A549 (cell line): Measurements from ENCODE around the gene BOD1L1. TPM values are rescaled to one million over a fixed set of nuclear protein-coding genes. Genes with fewer than 3 reads are reported as not detected.

Source experiments
- ATAC-seq, 2 experiments: fragments of 200-7000 bp in 1 of 2; fragments of >200 bp in 1 of 2; cut with Nextera tagmentation in 1 of 2; cut with Tn5 transposase in 1 of 2; 3 replicates each; pipeline versions ENCODE4 v1.8.0 to v1.9.1; 2018 to 2020; ENCODE audit warnings: mild to moderate bottlenecking in 1 of 2, moderate library complexity in 1 of 2
- CTCF ChIA-PET: fragments of 300-600 bp; sonication (Branson Sonifier 250); formaldehyde crosslinking; extraction: SDS; loops from one replicate; lab custom pipeline; 2021; ENCODE audit warnings: antibody characterized with exemption, inconsistent platforms; lab: Yijun Ruan, JAX
- POLR2A ChIA-PET: fragments of 350-600 bp; formaldehyde crosslinking; extraction: SDS; loops from one replicate; lab custom pipeline; 2021; ENCODE audit warnings: antibody characterized with exemption, inconsistent platforms; lab: Yijun Ruan, JAX
- DNase-seq, 2 experiments: peaks; one replicate each; pipeline versions ENCODE4 v3.0.0 to v3.0.0-alpha.2; 2011 to 2016; ENCODE audit warnings: low read depth in 1 of 2, low spot score in 1 of 2
- FAIRE-seq: peaks from 2 replicates; lab custom pipeline; 2011; peaks lifted over from hg19 to GRCh38; lab: Jason Lieb, UNC
- H3K27ac ChIP-seq, 2 experiments: fragments of >200 bp; sonication (Bioruptor Twin); formaldehyde crosslinking; 3 replicates each; pipeline ENCODE4 v1.5.1; 2016 to 2017
- H3K4me1 ChIP-seq: fragments of >200 bp; sonication (Bioruptor Twin); formaldehyde crosslinking; 3 replicates; pipeline ENCODE4 v1.6.1; 2016
- H3K4me2 ChIP-seq: fragments of >200 bp; sonication (Bioruptor Twin); formaldehyde crosslinking; 3 replicates; pipeline ENCODE4 v1.6.1; 2016
- H3K4me3 ChIP-seq: fragments of >200 bp; sonication (Bioruptor Twin); formaldehyde crosslinking; 3 replicates; pipeline ENCODE4 v1.5.1; 2016
- H3K9me3 ChIP-seq: fragments of >200 bp; sonication (Bioruptor Twin); formaldehyde crosslinking; 3 replicates; pipeline ENCODE4 v1.6.1; 2016
- BHLHE40 ChIP-seq: IDR thresholded peaks from 2 replicates; pipeline ENCODE4 v1.6.1; 2012; ENCODE audit warnings: low read depth, low read length, inconsistent platforms
- CBX2 ChIP-seq: fragments of 200-600 bp; sonication (generic); IDR thresholded peaks from 2 replicates; pipeline ENCODE4 v1.6.1; 2016; ENCODE audit warnings: low read depth, mild to moderate bottlenecking, borderline replicate concordance
- CBX8 ChIP-seq: fragments of 200-600 bp; sonication (generic); IDR thresholded peaks from 2 replicates; pipeline ENCODE4 v1.6.1; 2016
- CEBPB ChIP-seq, 2 experiments: fragments of >200 bp in 1 of 2; sonication (Bioruptor Twin) in 1 of 2; formaldehyde crosslinking in 1 of 2; IDR thresholded peaks; 2 replicates each; pipeline ENCODE4 v1.6.1; 2012 to 2016
- CHD4 ChIP-seq: fragments of 200-600 bp; sonication (generic); IDR thresholded peaks from 2 replicates; pipeline ENCODE4 v1.6.1; 2016; ENCODE audit warnings: antibody characterized with exemption, mild to moderate bottlenecking, borderline replicate concordance
- EHF ChIP-seq: fragments of 250-450 bp; sonication (Bioruptor Pico); IDR thresholded peaks from 2 replicates; pipeline ENCODE4 v1.5.0; 2020; ENCODE audit warnings: mild to moderate bottlenecking
- EP300 ChIP-seq, 2 experiments: fragments of >200 bp; sonication (Bioruptor Twin); formaldehyde crosslinking; IDR thresholded peaks; 2 replicates in 1 of 2; 3 replicates in 1 of 2; pipeline ENCODE4 v1.6.1; 2016 to 2017
- ESRRA ChIP-seq: fragments of 150-350 bp; IDR thresholded peaks from 2 replicates; pipeline ENCODE4 v1.6.1; 2014; ENCODE audit warnings: mild to moderate bottlenecking, low read length, borderline replicate concordance
- FOSL2 ChIP-seq, 2 experiments: fragments of 450-650 bp in 1 of 2; fragments of >200 bp in 1 of 2; sonication (Bioruptor Twin) in 1 of 2; formaldehyde crosslinking; IDR thresholded peaks; 2 replicates each; pipeline versions ENCODE4 v1.5.0 to v1.6.1; 2016 to 2020; ENCODE audit warnings: mild to moderate bottlenecking in 1 of 2, moderate library complexity in 1 of 2
- FOXS1 ChIP-seq: fragments of 250-450 bp; sonication (Bioruptor Pico); IDR thresholded peaks from 2 replicates; pipeline ENCODE4 v1.5.0; 2020; ENCODE audit warnings: mild to moderate bottlenecking, moderate library complexity
- HEYL ChIP-seq: fragments of 250-450 bp; sonication (Bioruptor Pico); IDR thresholded peaks from 2 replicates; pipeline ENCODE4 v1.8.0; 2021; ENCODE audit warnings: mild to moderate bottlenecking, moderate library complexity
- HOXB13 ChIP-seq: fragments of 250-450 bp; sonication (Bioruptor Pico); IDR thresholded peaks from 2 replicates; pipeline ENCODE4 v1.5.0; 2020; ENCODE audit warnings: low read depth, mild to moderate bottlenecking, moderate library complexity
- JUNB ChIP-seq: fragments of >200 bp; sonication (Bioruptor Twin); formaldehyde crosslinking; IDR thresholded peaks from 2 replicates; pipeline ENCODE4 v1.6.1; 2016
- MAFK ChIP-seq: fragments of 450-650 bp; IDR thresholded peaks from 2 replicates; pipeline ENCODE4 v1.6.1; 2014; ENCODE audit not compliant: partially characterized antibody
- MAZ ChIP-seq: fragments of 150-350 bp; IDR thresholded peaks from 2 replicates; pipeline ENCODE4 v1.6.1; 2014; ENCODE audit warnings: antibody characterized with exemption, low read depth, low read length, borderline replicate concordance
- NR3C1 ChIP-seq: fragments of >200 bp; sonication (Bioruptor Twin); formaldehyde crosslinking; IDR thresholded peaks from 3 replicates; pipeline ENCODE4 v1.6.1; 2017
- POLR2A ChIP-seq: IDR thresholded peaks from 2 replicates; pipeline ENCODE4 v1.6.1; 2012; ENCODE audit warnings: mild to moderate bottlenecking, low read length
- POLR2AphosphoS2 ChIP-seq: conservative IDR thresholded peaks from 2 replicates; pipeline ENCODE4 v1.6.1; 2012; ENCODE audit warnings: low read length, improper control_type of control experiment, inconsistent platforms
- RAD21 ChIP-seq, 2 experiments: fragments of >200 bp in 1 of 2; sonication (Bioruptor Twin) in 1 of 2; formaldehyde crosslinking in 1 of 2; IDR thresholded peaks in 1 of 2; conservative IDR thresholded peaks in 1 of 2; 2 replicates in 1 of 2; 3 replicates in 1 of 2; pipeline ENCODE4 v1.6.1; 2012 to 2018; ENCODE audit warnings: inconsistent platforms in 1 of 2
- RARB ChIP-seq: fragments of 250-450 bp; sonication (Bioruptor Pico); IDR thresholded peaks from 2 replicates; pipeline ENCODE4 v1.8.0; 2021; ENCODE audit warnings: mild to moderate bottlenecking, moderate library complexity
- RFX5 ChIP-seq: fragments of 450-650 bp; IDR thresholded peaks from 2 replicates; pipeline ENCODE4 v1.7.1; 2014; ENCODE audit warnings: antibody characterized with exemption, mild to moderate bottlenecking, moderate library complexity
- RNF2 ChIP-seq: fragments of 200-600 bp; sonication (generic); IDR thresholded peaks from 2 replicates; pipeline ENCODE4 v1.6.1; 2016; ENCODE audit warnings: low read depth, mild to moderate bottlenecking, antibody characterized with exemption, moderate library complexity, borderline replicate concordance
- SREBF2 ChIP-seq: fragments of 450-650 bp; IDR thresholded peaks from 2 replicates; pipeline ENCODE4 v1.6.1; 2014; ENCODE audit warnings: mild to moderate bottlenecking, moderate library complexity
- TP53 ChIP-seq: fragments of 250-450 bp; sonication (Bioruptor Pico); IDR thresholded peaks from 2 replicates; pipeline ENCODE4 v1.5.0; 2021; ENCODE audit warnings: mild to moderate bottlenecking, moderate library complexity
- ZSCAN20 ChIP-seq: fragments of 250-450 bp; sonication (Bioruptor Pico); IDR thresholded peaks from 2 replicates; pipeline ENCODE4 v1.8.0; 2022; ENCODE audit warnings: mild to moderate bottlenecking, moderate library complexity
- WGBS: methylation state at CpG from one replicate; pipeline ENCODE4 v1.1.6; 2017; ENCODE audit errors: missing lambda C conversion rate; 5-methylcytosine and 5-hydroxymethylcytosine counted together
- polyA plus RNA-seq, 4 experiments: library from polyadenylated mRNA; depleted of rRNA in 3 of 4; stranded (reverse); fragments of >200 nt; fragmentation: RNase III in 1 of 4; extraction: RNeasy Plus Mini Kit Qiagen cat#74134 plus additional on column Dnase treatment in 1 of 4; gene quantifications; 2 replicates in 3 of 4; 3 replicates in 1 of 4; pipeline ENCODE4 v1.2.3, GENCODE V29; 2011 to 2017
- TF ChIP-seq, protein P1 (sequence below): fragments of >200 bp; sonication (Bioruptor Twin); formaldehyde crosslinking; IDR thresholded peaks from 2 replicates; pipeline ENCODE4 v1.6.1; 2016
- TF ChIP-seq, protein P2 (sequence below): fragments of 250-450 bp; sonication (Bioruptor Pico); IDR thresholded peaks from 2 replicates; pipeline ENCODE4 v1.5.0; 2021; ENCODE audit warnings: mild to moderate bottlenecking, moderate library complexity, borderline replicate concordance
- TF ChIP-seq, protein P3 (sequence below): fragments of 250-450 bp; sonication (Bioruptor Pico); IDR thresholded peaks from 2 replicates; pipeline ENCODE4 v1.5.0; 2020; ENCODE audit warnings: low read depth, mild to moderate bottlenecking, moderate library complexity
- TF ChIP-seq, protein P4 (sequence below): IDR thresholded peaks from 2 replicates; pipeline ENCODE4 v1.6.1; 2012

The BOD1L1 gene
- polyA plus RNA-seq, 2 of the 4 experiments (the other 2 are of a cell fraction) = 16.4 to 27.7 TPM

DNA sequence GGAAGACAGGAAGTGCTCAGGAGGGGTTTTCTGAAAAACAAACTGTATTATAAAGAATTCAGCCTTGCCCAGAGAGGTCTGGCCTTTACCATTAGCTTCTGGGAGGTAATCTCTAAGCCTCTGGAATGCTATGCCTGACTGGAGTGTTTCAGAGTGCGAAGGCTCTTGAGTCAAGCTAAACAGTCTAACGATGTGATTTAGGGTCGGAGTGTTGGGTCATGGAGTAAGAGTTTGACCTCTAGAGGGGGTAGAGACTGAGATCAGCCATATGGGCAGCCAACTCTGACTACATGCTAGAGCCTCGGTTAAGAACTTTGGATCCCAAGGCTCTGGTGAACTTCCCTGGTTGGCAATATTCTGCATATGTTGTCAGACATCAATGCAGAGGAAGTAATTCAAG lies 15.0 kb downstream of the BOD1L1 start:
- TF ChIP-seq EP300 (IDR thresholded peaks at IDR 0.05) = no peak
- TF ChIP-seq, protein P1, sequence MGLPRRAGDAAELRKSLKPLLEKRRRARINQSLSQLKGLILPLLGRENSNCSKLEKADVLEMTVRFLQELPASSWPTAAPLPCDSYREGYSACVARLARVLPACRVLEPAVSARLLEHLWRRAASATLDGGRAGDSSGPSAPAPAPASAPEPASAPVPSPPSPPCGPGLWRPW = no peak
- TF ChIP-seq FOSL2 (IDR thresholded peaks at IDR 0.05) = no peak
- TF ChIP-seq FOSL2 (CRISPR knock-in tag; IDR thresholded peaks at IDR 0.05) = no peak
- TF ChIP-seq EHF (CRISPR knock-in tag) = no peak
- no peak for TF ChIP-seq CBX2
- no peak for TF ChIP-seq RARB (CRISPR knock-in tag)
- no peak for TF ChIP-seq RFX5
- TF ChIP-seq TP53 (CRISPR knock-in tag) = no peak
- TF ChIP-seq SREBF2 = no peak
- no peak for TF ChIP-seq ESRRA
- TF ChIP-seq NR3C1 = no peak
- TF ChIP-seq BHLHE40 = no peak
- TF ChIP-seq, protein P2, sequence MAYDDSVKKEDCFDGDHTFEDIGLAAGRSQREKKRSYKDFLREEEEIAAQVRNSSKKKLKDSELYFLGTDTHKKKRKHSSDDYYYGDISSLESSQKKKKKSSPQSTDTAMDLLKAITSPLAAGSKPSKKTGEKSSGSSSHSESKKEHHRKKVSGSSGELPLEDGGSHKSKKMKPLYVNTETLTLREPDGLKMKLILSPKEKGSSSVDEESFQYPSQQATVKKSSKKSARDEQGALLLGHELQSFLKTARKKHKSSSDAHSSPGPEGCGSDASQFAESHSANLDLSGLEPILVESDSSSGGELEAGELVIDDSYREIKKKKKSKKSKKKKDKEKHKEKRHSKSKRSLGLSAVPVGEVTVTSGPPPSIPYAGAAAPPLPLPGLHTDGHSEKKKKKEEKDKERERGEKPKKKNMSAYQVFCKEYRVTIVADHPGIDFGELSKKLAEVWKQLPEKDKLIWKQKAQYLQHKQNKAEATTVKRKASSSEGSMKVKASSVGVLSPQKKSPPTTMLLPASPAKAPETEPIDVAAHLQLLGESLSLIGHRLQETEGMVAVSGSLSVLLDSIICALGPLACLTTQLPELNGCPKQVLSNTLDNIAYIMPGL = no peak
- TF ChIP-seq HOXB13 (CRISPR knock-in tag) = no peak
- no peak for TF ChIP-seq POLR2AphosphoS2
- TF ChIP-seq FOXS1 = no peak
- TF ChIP-seq CEBPB (IDR thresholded peaks at IDR 0.05) = no peak
- TF ChIP-seq HEYL (CRISPR knock-in tag) = no peak
- TF ChIP-seq, protein P3, sequence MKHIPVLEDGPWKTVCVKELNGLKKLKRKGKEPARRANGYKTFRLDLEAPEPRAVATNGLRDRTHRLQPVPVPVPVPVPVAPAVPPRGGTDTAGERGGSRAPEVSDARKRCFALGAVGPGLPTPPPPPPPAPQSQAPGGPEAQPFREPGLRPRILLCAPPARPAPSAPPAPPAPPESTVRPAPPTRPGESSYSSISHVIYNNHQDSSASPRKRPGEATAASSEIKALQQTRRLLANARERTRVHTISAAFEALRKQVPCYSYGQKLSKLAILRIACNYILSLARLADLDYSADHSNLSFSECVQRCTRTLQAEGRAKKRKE (CRISPR knock-in tag) = no peak
- TF ChIP-seq POLR2A = no peak
- TF ChIP-seq, all 56 proteins: peak for 0
- WGBS = 93% methylated on average over 4 of the region's 4 CpGs
- no peak for ATAC-seq
- Histone ChIP-seq H3K4me2 (no peak overlapping the region), H3K27ac (no peak overlapping the region), H3K4me3 (no peak overlapping the region), H3K4me1 (no peaks in the 10 kb centered on the region), H3K9me3 (no peaks in the 10 kb centered on the region)
- CTCF ChIA-PET = interaction anchor here (1.2 kb wide), 1 partner anchor 15 kb away, joined by 3 read pairs; the partner anchor contains the start of gene BOD1L1
- POLR2A ChIA-PET = no interaction called here
- no peak for DNase-seq
- FAIRE-seq = no peak

DNA sequence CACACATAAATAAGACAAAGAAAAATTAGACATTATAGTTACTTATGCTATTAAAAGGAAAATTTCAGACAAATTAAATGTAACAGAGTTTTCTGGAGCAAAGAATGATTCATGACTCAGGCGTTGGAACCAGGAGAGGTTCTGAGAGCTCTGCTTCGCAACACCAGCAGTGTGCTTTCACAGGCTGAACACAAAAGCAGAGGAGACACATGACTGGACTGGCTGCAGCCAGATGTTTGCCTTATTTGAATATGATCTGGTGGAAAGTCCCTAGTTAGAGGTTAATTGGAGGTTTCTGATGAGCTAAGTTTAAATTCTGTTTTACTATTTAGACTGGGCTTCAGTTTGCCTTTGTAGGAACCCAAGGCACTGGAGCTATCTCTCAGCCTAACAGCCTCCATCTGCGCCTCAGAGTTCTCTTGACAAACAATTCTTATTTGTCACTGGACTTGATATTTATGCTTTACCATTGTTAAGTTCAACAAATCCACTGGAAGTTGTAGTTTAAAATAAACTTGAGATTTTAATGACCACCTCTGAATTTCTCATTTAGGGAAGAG lies 16.2 kb downstream of the BOD1L1 start:
- no peak for TF ChIP-seq RAD21 (conservative IDR thresholded peaks at IDR 0.05 in 1 of 2, IDR thresholded peaks at IDR 0.05 in 1 of 2)
- TF ChIP-seq RNF2 = no peak
- no peak for TF ChIP-seq EP300 (IDR thresholded peaks at IDR 0.05)
- TF ChIP-seq CHD4 = no peak
- no peak for TF ChIP-seq MAZ
- TF ChIP-seq CBX8 = no peak
- TF ChIP-seq, protein P4, sequence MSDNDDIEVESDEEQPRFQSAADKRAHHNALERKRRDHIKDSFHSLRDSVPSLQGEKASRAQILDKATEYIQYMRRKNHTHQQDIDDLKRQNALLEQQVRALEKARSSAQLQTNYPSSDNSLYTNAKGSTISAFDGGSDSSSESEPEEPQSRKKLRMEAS = no peak
- no peak for TF ChIP-seq EHF (CRISPR knock-in tag)
- TF ChIP-seq SREBF2 = no peak
- no peak for TF ChIP-seq MAFK
- no peak for TF ChIP-seq RFX5
- TF ChIP-seq JUNB = no peak
- TF ChIP-seq ZSCAN20 = no peak
- no peak overlapping the region for H3K27ac ChIP-seq
- ChIA-PET POLR2A (no interaction called here), CTCF (no interaction called here)
- DNase-seq (no peak), ATAC-seq (no peak), FAIRE-seq (no peak)
- 95% methylated on average over 3 of the region's 3 CpGs for WGBS
- H3K9me3 ChIP-seq = no peaks in the 10 kb centered on the region
- H3K4me3 ChIP-seq = no peak overlapping the region
- H3K4me2 ChIP-seq = no peak overlapping the region
- no peaks in the 10 kb centered on the region for H3K4me1 ChIP-seq
